Smooth muscle cell (in vitro differentiated cells): ENCODE results near the gene TP53AIP1. TPM values are rescaled to one million over a fixed set of nuclear protein-coding genes. Genes with fewer than 3 reads are reported as not detected.

Experiments
- DNase-seq: peaks from one replicate; lab custom pipeline; 2025; ENCODE audit not compliant: unreplicated experiment; lab: John Stamatoyannopoulos, UW
- H2AFZ ChIP-seq: fragments of 200-600 bp; sonication (generic); 2 replicates; pipeline ENCODE4 v1.6.0; 2016; ENCODE audit warnings: antibody characterized with exemption, low read depth, mild to moderate bottlenecking
- H3F3A ChIP-seq: fragments of 200-600 bp; sonication (generic); 2 replicates; pipeline ENCODE4 v1.6.0; 2017; ENCODE audit warnings: antibody characterized with exemption, low read depth
- H3K27ac ChIP-seq: fragments of 200-600 bp; sonication (generic); 2 replicates; pipeline ENCODE4 v1.5.1; 2016; ENCODE audit warnings: low read depth, mild to moderate bottlenecking
- H3K27me3 ChIP-seq: fragments of 200-600 bp; sonication (generic); 2 replicates; pipeline ENCODE4 v1.6.1; 2016; ENCODE audit warnings: low read depth, mild to moderate bottlenecking
- H3K36me3 ChIP-seq: fragments of 200-600 bp; sonication (generic); 2 replicates; pipeline ENCODE4 v1.5.1; 2016; ENCODE audit warnings: low read depth
- H3K4me1 ChIP-seq: fragments of 200-600 bp; sonication (generic); 2 replicates; pipeline ENCODE4 v1.5.1; 2016; ENCODE audit warnings: low read depth
- H3K4me2 ChIP-seq: fragments of 200-600 bp; sonication (generic); 2 replicates; pipeline ENCODE4 v1.6.0; 2016; ENCODE audit warnings: mild to moderate bottlenecking
- H3K4me3 ChIP-seq: fragments of 200-600 bp; sonication (generic); 2 replicates; pipeline ENCODE4 v1.5.1; 2016; ENCODE audit warnings: mild to moderate bottlenecking
- H3K79me2 ChIP-seq: fragments of 200-600 bp; sonication (generic); 2 replicates; pipeline ENCODE4 v1.6.0; 2016; ENCODE audit warnings: low read depth, mild to moderate bottlenecking
- H3K9ac ChIP-seq: fragments of 200-600 bp; sonication (generic); 2 replicates; pipeline ENCODE4 v1.6.0; 2016; ENCODE audit warnings: low read depth
- H3K9me3 ChIP-seq: fragments of 200-600 bp; sonication (generic); replicated peaks from 2 replicates; pipeline ENCODE4 v1.5.1; 2016; ENCODE audit warnings: low read depth
- H4K20me1 ChIP-seq: fragments of 200-600 bp; sonication (generic); 2 replicates; pipeline ENCODE4 v1.6.0; 2016; ENCODE audit warnings: low read depth
- WGBS: methylation state at CpG from one replicate; pipeline ENCODE4 v1.1.7; 2016; ENCODE audit warnings: low lambda C conversion rate; 5-methylcytosine and 5-hydroxymethylcytosine counted together
- polyA plus RNA-seq: library from polyadenylated mRNA; unstranded; fragments of >200 nt; fragmentation: Nextera tagmentation; extraction: Ambion mirVana; gene quantifications from 2 replicates; pipeline ENCODE4 v1.2.1, GENCODE V29; 2016
- total RNA-seq: library from RNA; depleted of rRNA; stranded (reverse); fragments of >200 nt; gene quantifications from 2 replicates; pipeline ENCODE4 v1.2.3, GENCODE V29; 2014
- TF ChIP-seq, protein P1 (sequence below): fragments of 200-600 bp; sonication (generic); IDR thresholded peaks from 2 replicates; pipeline ENCODE4 v1.5.1; 2017; ENCODE audit warnings: borderline replicate concordance, mild to moderate bottlenecking, antibody characterized with exemption; ENCODE audit not compliant: insufficient read depth, poor library complexity, severe bottlenecking

Gene TP53AIP1
- total and polyA plus RNA-seq, 2 experiments from 2014 or later = 0.38 to 0.81 TPM

- Histone ChIP-seq H3K27me3 (peaks cover 75% of the 10 kb centered on the region), H3K4me3 (peak overlapping the region; percentile 57), H2AFZ (peak overlapping the region; percentile 87), H3K9me3 (no peaks in the 10 kb centered on the region), H3K4me1 (peaks cover 28% of the 10 kb centered on the region), H4K20me1 (no peaks in the 10 kb centered on the region), H3K4me2 (peak overlapping the region; percentile 99), H3K36me3 (no peaks in the 10 kb centered on the region), H3K79me2 (no peaks in the 10 kb centered on the region), H3K9ac (no peak overlapping the region), H3F3A (no peaks in the 10 kb centered on the region), H3K27ac (no peak overlapping the region)
- DNase-seq = no peak
- WGBS = 12% methylated on average over 8 of the region's 9 CpGs
- TF ChIP-seq, protein P1, sequence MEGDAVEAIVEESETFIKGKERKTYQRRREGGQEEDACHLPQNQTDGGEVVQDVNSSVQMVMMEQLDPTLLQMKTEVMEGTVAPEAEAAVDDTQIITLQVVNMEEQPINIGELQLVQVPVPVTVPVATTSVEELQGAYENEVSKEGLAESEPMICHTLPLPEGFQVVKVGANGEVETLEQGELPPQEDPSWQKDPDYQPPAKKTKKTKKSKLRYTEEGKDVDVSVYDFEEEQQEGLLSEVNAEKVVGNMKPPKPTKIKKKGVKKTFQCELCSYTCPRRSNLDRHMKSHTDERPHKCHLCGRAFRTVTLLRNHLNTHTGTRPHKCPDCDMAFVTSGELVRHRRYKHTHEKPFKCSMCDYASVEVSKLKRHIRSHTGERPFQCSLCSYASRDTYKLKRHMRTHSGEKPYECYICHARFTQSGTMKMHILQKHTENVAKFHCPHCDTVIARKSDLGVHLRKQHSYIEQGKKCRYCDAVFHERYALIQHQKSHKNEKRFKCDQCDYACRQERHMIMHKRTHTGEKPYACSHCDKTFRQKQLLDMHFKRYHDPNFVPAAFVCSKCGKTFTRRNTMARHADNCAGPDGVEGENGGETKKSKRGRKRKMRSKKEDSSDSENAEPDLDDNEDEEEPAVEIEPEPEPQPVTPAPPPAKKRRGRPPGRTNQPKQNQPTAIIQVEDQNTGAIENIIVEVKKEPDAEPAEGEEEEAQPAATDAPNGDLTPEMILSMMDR = no peak
These were observed 52.5 kb downstream of the TP53AIP1 start for GRCh38 chr11:128890216-128890542.

GRCh38 chr11:128889657-128890213, 52.9 kb downstream of the TP53AIP1 start:
- no peaks in the 10 kb centered on the region for H3K9me3 ChIP-seq
- no peak overlapping the region for H2AFZ ChIP-seq
- H3K79me2 ChIP-seq = no peaks in the 10 kb centered on the region
- peaks cover 28% of the 10 kb centered on the region for H3K4me1 ChIP-seq
- 47% methylated on average over 8 of the region's 8 CpGs for WGBS
- H3K27me3 ChIP-seq = peaks cover 77% of the 10 kb centered on the region
- no peaks in the 10 kb centered on the region for H3F3A ChIP-seq
- no peaks in the 10 kb centered on the region for H3K36me3 ChIP-seq
- H4K20me1 ChIP-seq = no peaks in the 10 kb centered on the region
- DNase-seq = no peak
- TF ChIP-seq, protein P1 = no peak
- H3K27ac ChIP-seq = no peak overlapping the region
- H3K4me2 ChIP-seq = peak overlapping the region; percentile 99
- no peak overlapping the region for H3K9ac ChIP-seq
- no peak overlapping the region for H3K4me3 ChIP-seq

- Histone ChIP-seq H4K20me1 (no peaks in the 10 kb centered on the region), H3K4me1 (peaks cover 28% of the 10 kb centered on the region), H3K9me3 (no peaks in the 10 kb centered on the region), H3K4me2 (no peak overlapping the region), H3K27me3 (peaks cover 80% of the 10 kb centered on the region), H3K27ac (no peak overlapping the region), H3K79me2 (no peaks in the 10 kb centered on the region), H3K9ac (no peak overlapping the region), H3F3A (no peaks in the 10 kb centered on the region), H3K36me3 (no peaks in the 10 kb centered on the region), H3K4me3 (no peak overlapping the region), H2AFZ (no peak overlapping the region)
- TF ChIP-seq, protein P1 = no peak
- DNase-seq = no peak
- WGBS = 30% methylated on average over 15 of the region's 15 CpGs
These were observed 54.4 kb downstream of the TP53AIP1 start for GRCh38 chr11:128888034-128888985.
